Esophagus muscularis mucosa (tissue), 4 donors: ENCODE results near the gene TRAPPC2L.

Source experiments
- CTCF ChIP-seq, 3 experiments: fragments of 200-600 bp in 2 of 3; fragments of 450-650 bp in 1 of 3; sonication (generic) in 2 of 3; IDR thresholded peaks; one replicate each; pipeline ENCODE4 v1.5.1; 2017 to 2019; ENCODE audit warnings: antibody characterized with exemption in 3 of 3, mild to moderate bottlenecking in 2 of 3, moderate library complexity in 1 of 3
- EP300 ChIP-seq: sonication (generic); formaldehyde crosslinking; IDR thresholded peaks from one replicate; pipeline ENCODE4 v1.6.1; 2017; ENCODE audit warnings: antibody characterized with exemption
- POLR2A ChIP-seq: fragments of 450-650 bp; IDR thresholded peaks from one replicate; pipeline ENCODE4 v1.6.1; 2017; ENCODE audit warnings: antibody characterized with exemption, moderate library complexity, mild to moderate bottlenecking, low read depth

- TF ChIP-seq CTCF (IDR thresholded peaks at IDR 0.05) (no peak), EP300 (no peak), POLR2A (no peak)
These were observed 35.6 kb upstream of the TRAPPC2L start for GRCh38 chr16:88821168-88821850.
